ENCODE data around the gene SPTLC3. TPM values are rescaled to one million over a fixed set of nuclear protein-coding genes. Genes with fewer than 3 reads are reported as not detected.

The SPTLC3 gene
- total RNA-seq, 1 experiment from 2014 or later: 10.7 TPM

DNA sequence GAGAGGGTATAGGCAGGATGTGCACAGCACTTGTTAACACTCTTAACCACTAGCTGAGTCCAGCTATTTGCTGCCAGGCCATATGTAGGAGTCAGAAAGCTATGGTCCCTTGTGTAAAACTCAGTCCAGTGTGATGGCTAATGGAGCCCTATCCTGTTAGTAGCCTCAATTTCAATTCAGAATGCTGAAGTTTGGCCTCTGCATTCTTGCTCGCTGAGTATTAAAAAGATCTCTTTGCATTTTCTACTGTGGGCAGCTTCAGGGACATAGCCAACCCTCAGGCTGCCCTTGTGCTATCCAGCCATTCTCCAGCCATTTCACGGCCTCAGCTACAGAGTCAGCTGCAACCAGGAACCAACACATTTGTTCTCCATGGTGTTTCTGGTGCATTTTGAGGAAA lies 92.5 kb downstream of the SPTLC3 start:
- no peak overlapping the region for H3K4me2 ChIP-seq
- ChIA-PET POLR2A (ENCODE audit: unreplicated experiment) (no interaction called here), CTCF (no interaction called here)
- H4K20me1 ChIP-seq (ENCODE audit: insufficient read depth): no peaks in the 10 kb centered on the region
- BruUV-seq (replicated peaks): no TSS peak
- DNase-seq: no peak
- no peak overlapping the region for H2AFZ ChIP-seq
- H3K27me3 ChIP-seq (ENCODE audit: insufficient read depth, low read depth): no peaks in the 10 kb centered on the region
- H3K27ac ChIP-seq: no peak overlapping the region
- H3K9me2 ChIP-seq (ENCODE audit: insufficient read depth): no peaks in the 10 kb centered on the region
- peaks cover 24% of the 10 kb centered on the region for H3K4me1 ChIP-seq (replicated peaks; ENCODE audit: insufficient read depth)
- H3K36me3 ChIP-seq (ENCODE audit: low read depth): no peaks in the 10 kb centered on the region
- H3K4me3 ChIP-seq: no peak overlapping the region
- TF ChIP-seq EZH2 (IDR thresholded peaks at IDR 0.05; ENCODE audit: low read depth): no peak
- TF ChIP-seq CTCF (conservative IDR thresholded peaks at IDR 0.05): no peak
- intact Hi-C loops (cut with micrococcal nuclease; ENCODE audit: unreplicated experiment): no loop called here
- no peaks in the 10 kb centered on the region for H3F3A ChIP-seq (ENCODE audit: insufficient read depth, low read depth)
- no peaks in the 10 kb centered on the region; the same call in 1 of the 2 replicates for H3K9me3 ChIP-seq (ENCODE audit: insufficient read depth, low read depth)
- H3K79me2 ChIP-seq (ENCODE audit: low read depth): no peaks in the 10 kb centered on the region

DNA sequence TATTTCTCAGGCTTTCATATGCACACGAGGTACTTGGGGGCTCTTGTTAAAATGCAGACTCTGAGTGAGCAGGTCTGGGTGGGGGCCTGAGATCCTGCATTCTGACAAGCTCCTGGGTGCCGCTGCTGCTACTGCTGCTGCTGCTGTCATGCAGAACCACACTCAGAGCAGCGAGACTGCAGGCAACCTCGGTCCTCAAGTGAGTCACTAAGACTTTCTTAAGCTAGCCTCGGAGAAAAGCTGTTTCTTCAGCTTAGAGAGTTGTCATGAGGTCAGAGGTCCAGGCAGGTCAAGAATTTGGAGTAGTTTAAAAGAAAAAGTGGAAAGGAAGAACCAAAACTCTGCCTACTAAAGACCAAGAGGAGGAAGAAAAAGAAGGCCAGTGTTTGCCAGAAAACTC lies 92.9 kb downstream of the SPTLC3 start:
- no peaks in the 10 kb centered on the region for H3K79me2 ChIP-seq (ENCODE audit: low read depth)
- no TSS peak for BruUV-seq (replicated peaks)
- no peaks in the 10 kb centered on the region for H4K20me1 ChIP-seq (ENCODE audit: insufficient read depth)
- no peak overlapping the region for H3K4me2 ChIP-seq
- CTCF ChIA-PET: interaction anchor here (0.6 kb wide), 1 partner anchor 309 kb away, joined by 3 read pairs; no protein-coding TSS in a partner anchor
- H3K4me3 ChIP-seq: no peak overlapping the region
- no peaks in the 10 kb centered on the region for H3K9me2 ChIP-seq (ENCODE audit: insufficient read depth)
- H3F3A ChIP-seq (ENCODE audit: insufficient read depth, low read depth): no peaks in the 10 kb centered on the region
- H2AFZ ChIP-seq: no peak overlapping the region
- POLR2A ChIA-PET (ENCODE audit: unreplicated experiment): no interaction called here
- peaks cover 24% of the 10 kb centered on the region for H3K4me1 ChIP-seq (replicated peaks; ENCODE audit: insufficient read depth)
- intact Hi-C loops (cut with micrococcal nuclease; ENCODE audit: unreplicated experiment): no loop called here
- H3K36me3 ChIP-seq (ENCODE audit: low read depth): no peaks in the 10 kb centered on the region
- H3K27ac ChIP-seq: no peak overlapping the region
- TF ChIP-seq EZH2 (IDR thresholded peaks at IDR 0.05; ENCODE audit: low read depth) (no peak), CTCF (conservative IDR thresholded peaks at IDR 0.05) (no peak)
- no peak for DNase-seq
- H3K27me3 ChIP-seq (ENCODE audit: insufficient read depth, low read depth): no peaks in the 10 kb centered on the region
- no peaks in the 10 kb centered on the region; the same call in 1 of the 2 replicates for H3K9me3 ChIP-seq (ENCODE audit: insufficient read depth, low read depth)

GRCh38 chr20:13102237-13102636 lies 93.5 kb downstream of the SPTLC3 start:
- no peaks in the 10 kb centered on the region for H3K9me2 ChIP-seq (ENCODE audit: insufficient read depth)
- no peak for DNase-seq
- BruUV-seq (replicated peaks): no TSS peak
- CTCF ChIA-PET: interaction anchor here (0.6 kb wide), 1 partner anchor 309 kb away, joined by 3 read pairs; no protein-coding TSS in a partner anchor
- H3K4me1 ChIP-seq (replicated peaks; ENCODE audit: insufficient read depth): peaks cover 24% of the 10 kb centered on the region
- H3K79me2 ChIP-seq (ENCODE audit: low read depth): no peaks in the 10 kb centered on the region
- intact Hi-C loops (cut with micrococcal nuclease; ENCODE audit: unreplicated experiment): no loop called here
- no peaks in the 10 kb centered on the region for H3K36me3 ChIP-seq (ENCODE audit: low read depth)
- TF ChIP-seq EZH2 (IDR thresholded peaks at IDR 0.05; ENCODE audit: low read depth) (no peak), CTCF (conservative IDR thresholded peaks at IDR 0.05) (no peak)
- no peak overlapping the region for H3K27ac ChIP-seq
- no peaks in the 10 kb centered on the region for H4K20me1 ChIP-seq (ENCODE audit: insufficient read depth)
- H3K27me3 ChIP-seq (ENCODE audit: insufficient read depth, low read depth): no peaks in the 10 kb centered on the region
- no peak overlapping the region for H3K4me2 ChIP-seq
- no peak overlapping the region for H3K4me3 ChIP-seq
- POLR2A ChIA-PET (ENCODE audit: unreplicated experiment): no interaction called here
- no peaks in the 10 kb centered on the region for H3F3A ChIP-seq (ENCODE audit: insufficient read depth, low read depth)
- no peak overlapping the region for H2AFZ ChIP-seq
- no peaks in the 10 kb centered on the region; the same call in 1 of the 2 replicates for H3K9me3 ChIP-seq (ENCODE audit: insufficient read depth, low read depth)
